ENCODE results near the gene DPY19L2.
"Not testable (repeated sequence)": the region's sequence is repeated elsewhere in the genome, so short reads cannot be mapped to it uniquely, and the experiment has no call there.

DNA sequence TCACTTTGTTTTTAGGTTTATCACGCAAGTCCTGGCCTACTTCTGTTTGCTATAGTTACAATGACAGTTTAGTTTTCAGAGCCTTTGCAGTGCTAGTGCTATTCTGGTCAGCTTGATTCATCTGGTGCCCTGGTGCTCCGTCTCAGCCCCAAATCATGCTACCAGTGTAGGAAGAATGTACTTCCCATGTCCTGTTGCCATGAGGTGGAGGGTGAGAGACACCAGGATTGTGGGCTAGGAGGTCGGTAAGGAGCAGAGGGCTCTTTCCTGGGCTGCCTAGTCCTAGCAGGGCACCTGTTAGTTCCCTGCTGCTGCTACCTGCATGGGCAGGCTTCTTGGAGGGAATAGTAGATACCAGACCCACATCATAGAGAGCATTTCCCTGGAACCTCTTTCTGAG is 63.3 kb downstream of the DPY19L2 start:
- TF ChIP-seq, protein P1, sequence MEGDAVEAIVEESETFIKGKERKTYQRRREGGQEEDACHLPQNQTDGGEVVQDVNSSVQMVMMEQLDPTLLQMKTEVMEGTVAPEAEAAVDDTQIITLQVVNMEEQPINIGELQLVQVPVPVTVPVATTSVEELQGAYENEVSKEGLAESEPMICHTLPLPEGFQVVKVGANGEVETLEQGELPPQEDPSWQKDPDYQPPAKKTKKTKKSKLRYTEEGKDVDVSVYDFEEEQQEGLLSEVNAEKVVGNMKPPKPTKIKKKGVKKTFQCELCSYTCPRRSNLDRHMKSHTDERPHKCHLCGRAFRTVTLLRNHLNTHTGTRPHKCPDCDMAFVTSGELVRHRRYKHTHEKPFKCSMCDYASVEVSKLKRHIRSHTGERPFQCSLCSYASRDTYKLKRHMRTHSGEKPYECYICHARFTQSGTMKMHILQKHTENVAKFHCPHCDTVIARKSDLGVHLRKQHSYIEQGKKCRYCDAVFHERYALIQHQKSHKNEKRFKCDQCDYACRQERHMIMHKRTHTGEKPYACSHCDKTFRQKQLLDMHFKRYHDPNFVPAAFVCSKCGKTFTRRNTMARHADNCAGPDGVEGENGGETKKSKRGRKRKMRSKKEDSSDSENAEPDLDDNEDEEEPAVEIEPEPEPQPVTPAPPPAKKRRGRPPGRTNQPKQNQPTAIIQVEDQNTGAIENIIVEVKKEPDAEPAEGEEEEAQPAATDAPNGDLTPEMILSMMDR (IDR thresholded peaks at IDR 0.05) = not testable (repeated sequence)
- TF ChIP-seq POLR2A (IDR thresholded peaks at IDR 0.05) = not testable (repeated sequence)

Data from right lobe of liver (tissue), 4 donors.